HG03060 (cell line): ENCODE data around the gene CHPT1.
"Not testable (repeated sequence)": the region's sequence is repeated elsewhere in the genome, so short reads cannot be mapped to it uniquely, and the experiment has no call there.

ENCODE experiments used
- ATAC-seq: cut with Tn5 transposase; IDR thresholded peaks from one replicate; pipeline ENCODE4 v1.9.1; 2021; ENCODE audit warnings: low read depth, moderate number of reproducible peaks; ENCODE audit not compliant: unreplicated experiment

Gene CHPT1

GRCh38 chr12:101680647-101681046 is 16.8 kb upstream of the CHPT1 start:
- ATAC-seq: no peak

- not testable (repeated sequence) for ATAC-seq
Measured at GRCh38 chr12:101681627-101682026, 15.8 kb upstream of the CHPT1 start.

DNA sequence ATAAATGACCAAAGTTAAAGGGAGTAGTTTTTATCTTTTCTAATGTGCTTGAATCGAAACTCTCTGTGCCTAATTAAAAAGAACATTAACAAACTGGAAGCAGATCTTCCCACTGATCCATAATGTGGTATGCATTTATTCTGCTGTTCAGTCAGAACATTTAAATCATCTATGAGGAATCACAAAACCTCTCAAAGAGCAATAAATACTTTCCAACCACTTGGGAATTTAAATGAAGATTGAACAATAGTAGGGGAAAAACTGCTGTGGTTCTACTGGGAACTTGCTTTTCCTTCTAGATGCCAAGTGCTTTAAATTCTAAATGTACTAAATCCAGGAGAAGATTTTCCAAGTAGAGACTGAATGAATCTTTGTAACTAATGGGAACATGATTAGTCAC is 12.3 kb upstream of the CHPT1 start:
- ATAC-seq: no peak

GRCh38 chr12:101686176-101686575 is 11.3 kb upstream of the CHPT1 start:
- no peak for ATAC-seq

- ATAC-seq: no peak
Measured at GRCh38 chr12:101690544-101691098, 6.8 kb upstream of the CHPT1 start.

GRCh38 chr12:101691503-101692096 is 5.8 kb upstream of the CHPT1 start:
- no peak for ATAC-seq

- no peak for ATAC-seq
Measured at GRCh38 chr12:101694297-101694848, 3.1 kb upstream of the CHPT1 start.

DNA sequence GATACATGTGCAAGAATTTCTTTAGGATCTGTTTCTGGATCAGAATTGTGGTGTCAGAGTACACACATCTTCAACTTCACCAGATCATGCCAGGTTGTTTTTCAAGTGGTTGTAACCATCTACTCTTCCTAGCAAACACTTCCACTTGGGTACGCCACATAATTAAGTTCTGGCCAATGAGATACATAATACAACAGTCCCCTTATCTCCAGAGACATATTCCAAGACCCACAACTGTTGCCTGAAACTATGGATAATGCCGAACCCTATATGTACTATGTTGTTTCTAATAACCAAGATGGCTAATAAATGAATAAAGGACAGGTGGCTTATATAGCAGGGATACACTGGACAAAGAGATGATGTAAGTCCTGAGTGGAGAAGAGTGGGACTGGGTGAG is 2.5 kb upstream of the CHPT1 start:
- no peak for ATAC-seq

GRCh38 chr12:101695706-101696105 is 1.7 kb upstream of the CHPT1 start:
- ATAC-seq: no peak

DNA sequence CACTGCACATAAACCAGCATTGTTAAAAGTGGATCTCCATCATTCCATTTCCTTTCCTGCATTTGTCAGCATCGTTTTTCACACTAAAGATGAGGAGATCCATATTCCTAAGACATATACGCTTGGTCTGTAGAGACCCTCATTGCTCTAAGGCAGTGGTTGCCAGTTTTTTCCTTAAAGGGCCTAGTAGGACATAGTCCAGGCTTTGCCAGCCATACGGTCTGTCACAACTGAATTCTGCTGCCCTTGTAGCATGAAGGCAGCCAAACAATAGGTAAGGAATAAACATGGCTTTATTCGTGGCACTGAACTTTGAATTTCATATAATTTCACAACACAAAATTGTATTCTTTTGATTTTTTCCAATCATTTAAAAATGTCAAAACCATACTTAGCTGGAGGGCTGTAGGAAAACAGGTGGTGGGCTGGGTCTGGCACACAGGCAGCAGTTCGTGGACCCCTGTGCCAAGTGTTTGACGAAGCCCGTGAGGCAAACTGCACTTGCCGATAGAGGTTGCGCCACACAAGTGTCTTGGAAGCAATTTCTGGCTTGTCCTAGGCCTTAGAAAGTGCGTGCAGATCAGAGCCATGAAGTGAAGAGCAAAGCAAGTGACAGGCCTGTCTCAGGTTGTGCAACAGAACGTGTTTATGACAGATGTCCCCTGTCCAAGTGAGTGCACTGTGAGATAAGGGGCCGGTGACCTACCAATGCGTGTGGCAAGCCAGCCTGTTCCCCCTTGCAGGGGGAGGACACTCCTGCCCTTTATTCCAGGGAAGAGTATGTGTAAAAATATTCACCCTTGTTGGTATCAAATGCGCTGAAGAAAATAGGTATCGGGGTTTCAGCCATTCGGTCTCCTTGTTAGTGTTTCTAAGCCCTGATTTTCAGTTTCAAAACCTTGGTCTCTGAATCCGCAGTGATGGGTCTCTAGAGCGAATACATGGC is 916 bp upstream of the CHPT1 start:
- no peak for ATAC-seq

DNA sequence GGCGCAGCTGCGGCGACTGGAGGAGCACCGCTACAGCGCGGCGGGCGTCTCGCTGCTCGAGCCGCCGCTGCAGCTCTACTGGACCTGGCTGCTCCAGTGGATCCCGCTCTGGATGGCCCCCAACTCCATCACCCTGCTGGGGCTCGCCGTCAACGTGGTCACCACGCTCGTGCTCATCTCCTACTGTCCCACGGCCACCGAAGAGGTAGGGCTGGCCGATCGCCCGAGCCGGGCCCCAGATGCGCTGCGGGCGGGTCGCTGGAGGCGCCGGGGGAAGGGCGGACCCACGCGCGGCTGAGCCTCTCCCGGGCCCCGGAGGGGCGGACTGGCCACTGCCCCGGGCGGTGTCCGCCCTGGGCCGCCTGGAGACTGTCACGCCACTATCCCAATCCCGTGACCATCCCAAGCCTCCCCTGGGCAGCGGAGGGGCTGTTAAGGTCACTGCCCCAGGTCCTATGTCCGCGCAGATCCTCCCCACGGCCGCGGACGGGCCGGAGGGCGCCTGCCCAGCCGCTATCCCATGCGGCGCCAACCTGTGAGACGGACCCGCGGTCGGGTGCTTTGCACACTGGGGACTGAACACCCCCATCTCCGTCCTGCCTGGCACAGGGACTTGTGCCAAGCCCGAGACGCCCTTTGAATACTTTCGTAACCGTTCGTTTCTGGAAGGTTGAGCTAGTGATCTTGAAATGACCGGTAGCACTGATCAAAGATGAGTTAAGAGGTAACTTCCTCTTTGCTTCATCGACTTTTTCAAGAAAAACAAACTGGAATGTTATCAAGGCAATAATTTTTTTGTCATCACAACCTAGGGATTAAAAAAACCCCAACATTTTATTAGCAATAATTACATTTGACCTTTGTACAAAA is 725 bp downstream of the CHPT1 start:
- ATAC-seq: no peak

DNA sequence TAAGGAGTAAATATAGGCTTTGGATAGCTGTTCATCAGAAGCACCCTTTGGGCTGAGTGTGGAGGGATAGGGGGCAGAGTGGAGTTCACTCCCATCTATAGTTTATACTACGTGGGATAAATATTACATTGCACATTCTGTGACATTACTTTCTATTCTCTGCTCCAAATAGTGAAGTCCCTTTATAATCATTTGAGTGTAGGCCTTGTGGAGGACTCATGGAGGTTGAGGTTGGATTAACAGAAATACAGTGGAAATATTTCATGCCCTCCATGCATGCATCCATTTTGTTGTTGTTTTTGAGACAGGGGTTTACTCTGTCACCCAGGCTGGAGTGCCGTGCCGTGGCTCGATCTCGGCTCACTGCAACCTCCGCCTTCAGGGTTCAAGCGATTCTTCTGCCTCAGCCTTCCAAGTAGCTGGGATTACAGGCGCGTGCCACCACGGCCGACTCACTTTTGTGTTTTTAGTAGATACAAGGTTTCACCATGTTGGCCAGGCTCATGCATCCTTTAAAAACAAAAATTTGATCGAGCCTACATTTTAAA is 1.4 kb downstream of the CHPT1 start:
- ATAC-seq: no peak

- no peak for ATAC-seq
Measured at GRCh38 chr12:101700299-101700820, 2.9 kb downstream of the CHPT1 start.

- ATAC-seq: no peak
Measured at GRCh38 chr12:101703487-101703886, 6.0 kb downstream of the CHPT1 start.

GRCh38 chr12:101706403-101706802 is 9.0 kb downstream of the CHPT1 start:
- ATAC-seq: no peak

DNA sequence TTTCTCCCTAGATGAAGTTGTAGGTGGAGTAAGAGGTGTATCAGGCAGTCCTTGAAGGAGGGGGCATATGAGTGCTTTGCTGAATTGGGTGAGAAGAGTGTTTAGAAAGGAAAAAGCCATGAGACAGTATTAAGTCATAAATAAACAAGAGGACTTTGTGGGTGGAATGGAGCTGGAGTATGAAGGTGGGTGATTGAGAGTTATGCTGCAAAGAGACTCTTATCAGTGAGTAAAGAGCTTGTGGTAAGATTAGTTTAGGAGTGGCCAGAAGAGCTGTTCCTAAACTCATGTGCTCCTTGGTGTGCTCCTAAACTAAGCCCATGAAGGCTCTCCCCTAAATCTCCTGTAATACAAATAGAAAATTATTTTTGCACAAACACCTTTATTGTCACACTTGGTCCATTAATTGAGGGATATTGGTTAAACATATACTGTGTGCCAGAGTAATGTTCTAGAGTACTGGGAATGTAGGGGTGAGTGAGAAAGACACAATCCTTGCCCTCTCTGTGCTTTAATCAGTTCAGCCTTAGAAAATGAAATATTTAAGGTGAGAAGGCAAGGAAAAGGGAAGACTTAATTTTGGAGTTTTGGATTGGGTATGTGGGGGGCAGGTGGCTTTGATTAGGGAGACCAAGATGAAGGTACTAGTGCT is 9.8 kb downstream of the CHPT1 start:
- no peak for ATAC-seq

DNA sequence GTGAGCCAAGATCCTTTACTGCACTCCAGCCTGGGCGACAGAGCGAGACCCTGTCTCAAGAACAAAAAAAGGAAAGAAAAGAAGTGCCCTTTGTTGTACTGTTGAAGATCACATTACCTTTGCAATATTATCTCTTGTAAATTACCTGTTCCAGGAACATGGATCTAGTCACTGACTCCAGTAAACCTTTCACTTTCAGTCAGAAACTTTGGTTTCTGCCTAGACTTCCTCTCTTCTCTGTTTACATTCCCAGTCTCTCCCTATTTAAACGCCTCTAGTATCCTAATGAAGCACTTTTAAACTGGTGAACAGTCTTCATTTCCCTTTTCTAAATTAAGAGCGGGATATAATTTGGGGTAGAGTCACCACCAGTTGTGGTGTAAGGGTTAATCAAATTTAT is 12.8 kb downstream of the CHPT1 start:
- ATAC-seq: no peak

- ATAC-seq: no peak
Measured at GRCh38 chr12:101713059-101713682, 15.7 kb downstream of the CHPT1 start.

DNA sequence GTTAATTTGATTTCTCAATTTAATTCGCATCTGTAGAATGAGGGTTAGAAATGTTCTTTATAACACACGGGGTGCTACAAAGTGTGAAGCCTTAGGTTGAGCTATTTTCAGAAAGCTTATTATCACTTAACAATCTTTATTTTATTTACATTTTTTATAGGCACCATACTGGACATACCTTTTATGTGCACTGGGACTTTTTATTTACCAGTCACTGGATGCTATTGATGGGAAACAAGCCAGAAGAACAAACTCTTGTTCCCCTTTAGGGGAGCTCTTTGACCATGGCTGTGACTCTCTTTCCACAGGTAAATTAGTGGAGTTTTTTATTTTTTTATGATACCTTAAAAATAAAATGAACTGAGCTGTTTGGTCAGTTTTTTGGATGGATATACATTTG is 16.5 kb downstream of the CHPT1 start:
- ATAC-seq: no peak
